Renal pelvis (tissue), 4 donors: Measurements from ENCODE around the gene IL18R1. TPM values are rescaled to one million over a fixed set of nuclear protein-coding genes. Genes with fewer than 3 reads are reported as not detected.

ENCODE experiments used
- DNase-seq: peaks from one replicate; pipeline ENCODE4 v3.0.0-alpha.2; 2013
- polyA plus RNA-seq, 3 donors: library from polyadenylated mRNA; unstranded; fragments of 120-200 nt; gene quantifications; one replicate each; pipeline ENCODE4 v1.2.1, GENCODE V29; 2013; ENCODE audit not compliant: insufficient read length in 3 of 3

IL18R1 gene
- polyA plus RNA-seq, 3 donors = 2.0 to 3.7 (median 2.4) TPM

- DNase-seq = no peak
Observed at GRCh38 chr2:102387763-102388546, 32.4 kb downstream of the IL18R1 start.

GRCh38 chr2:102391565-102391964 is 36.0 kb downstream of the IL18R1 start:
- no peak for DNase-seq

GRCh38 chr2:102392096-102392495 is 36.5 kb downstream of the IL18R1 start:
- no peak for DNase-seq

DNA sequence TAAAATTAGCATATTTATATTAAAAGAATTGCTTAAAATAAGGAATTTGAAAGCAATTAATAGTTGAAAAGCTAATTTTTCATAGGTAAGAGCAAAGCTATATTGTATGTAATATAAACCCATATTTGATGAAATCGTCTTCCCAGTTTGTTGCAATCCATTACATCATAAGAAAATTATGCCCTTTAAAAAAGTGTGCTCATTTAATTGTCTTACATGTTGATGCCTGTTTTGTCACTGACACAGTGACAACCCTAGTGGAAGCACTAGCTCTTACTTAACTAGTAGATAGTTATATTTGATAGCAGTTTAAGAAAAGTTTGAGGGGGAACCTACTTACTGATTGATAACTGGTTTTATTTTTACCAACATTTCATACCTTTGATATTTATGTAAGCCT is 37.3 kb downstream of the IL18R1 start:
- no peak for DNase-seq

- no peak for DNase-seq
Observed at GRCh38 chr2:102396012-102396411, 40.4 kb downstream of the IL18R1 start.

DNA sequence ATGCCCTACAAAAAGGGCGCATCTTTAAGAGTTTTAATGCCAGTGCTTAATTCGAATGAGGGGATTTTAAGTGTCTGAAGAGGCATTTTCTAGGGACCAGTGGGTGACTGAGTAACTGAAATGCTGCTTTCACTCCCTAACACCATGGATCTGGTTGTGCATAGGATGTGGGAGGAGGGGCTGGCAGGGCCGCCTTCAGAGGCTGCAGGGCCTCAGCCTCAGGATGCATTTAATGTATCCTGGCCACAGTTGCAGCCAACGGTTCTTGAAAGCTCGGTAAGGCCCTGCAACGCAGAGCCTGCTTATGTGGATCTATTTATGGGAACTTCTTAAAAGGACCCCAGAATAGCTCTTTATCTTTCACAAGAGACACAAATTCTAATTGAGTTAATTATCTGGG is 41.6 kb downstream of the IL18R1 start:
- no peak for DNase-seq

DNA sequence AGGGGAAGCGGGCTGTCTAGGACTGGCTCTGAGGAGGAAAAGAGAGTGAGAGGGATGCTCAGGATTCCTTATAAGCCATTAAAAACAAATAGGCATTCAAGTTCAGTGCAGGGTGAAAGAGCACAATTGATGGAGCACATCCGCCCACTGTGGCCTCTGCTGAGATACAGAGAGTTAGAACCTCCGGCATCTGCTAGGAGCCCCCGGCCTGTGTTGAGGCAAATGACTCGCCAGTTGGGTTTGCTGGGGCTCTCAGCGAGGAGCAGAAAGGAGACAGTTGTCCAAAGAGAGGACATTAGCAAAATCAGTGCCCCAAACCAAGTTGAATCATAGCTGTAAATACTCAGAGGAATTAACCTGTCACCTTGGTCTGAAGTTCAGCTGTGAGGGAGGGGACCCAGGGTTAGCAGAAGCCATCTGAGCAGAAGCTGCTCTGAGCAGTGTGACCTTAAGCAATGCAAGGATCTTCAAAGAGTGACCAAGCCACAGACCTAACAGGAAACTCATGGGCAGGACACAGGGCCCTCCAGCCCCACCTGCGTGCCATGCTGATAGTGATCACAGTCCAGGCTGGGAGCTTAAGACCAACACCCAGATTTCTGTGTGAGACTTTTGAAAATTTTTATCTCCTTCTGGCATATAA is 44.0 kb downstream of the IL18R1 start:
- DNase-seq = no peak

GRCh38 chr2:102401456-102401855 is 45.9 kb downstream of the IL18R1 start:
- no peak for DNase-seq

DNA sequence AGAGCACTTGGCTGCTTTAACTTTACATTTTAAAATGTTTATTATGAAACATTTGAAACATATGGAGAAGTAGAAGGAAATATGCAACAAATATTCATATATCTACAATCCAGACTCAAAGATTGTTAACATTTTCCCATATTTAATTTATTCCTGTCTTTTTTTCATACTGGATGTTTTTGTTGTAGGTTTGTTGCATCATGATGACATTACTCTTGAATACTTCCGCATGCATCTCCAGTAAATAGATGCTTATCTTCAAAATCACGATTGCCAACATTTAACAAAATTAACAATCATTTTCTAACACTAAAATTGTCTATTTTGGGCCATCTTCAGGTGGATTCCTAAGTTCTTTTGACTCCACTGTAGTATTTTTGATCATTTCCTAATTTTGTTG is 46.3 kb downstream of the IL18R1 start:
- no peak for DNase-seq

DNA sequence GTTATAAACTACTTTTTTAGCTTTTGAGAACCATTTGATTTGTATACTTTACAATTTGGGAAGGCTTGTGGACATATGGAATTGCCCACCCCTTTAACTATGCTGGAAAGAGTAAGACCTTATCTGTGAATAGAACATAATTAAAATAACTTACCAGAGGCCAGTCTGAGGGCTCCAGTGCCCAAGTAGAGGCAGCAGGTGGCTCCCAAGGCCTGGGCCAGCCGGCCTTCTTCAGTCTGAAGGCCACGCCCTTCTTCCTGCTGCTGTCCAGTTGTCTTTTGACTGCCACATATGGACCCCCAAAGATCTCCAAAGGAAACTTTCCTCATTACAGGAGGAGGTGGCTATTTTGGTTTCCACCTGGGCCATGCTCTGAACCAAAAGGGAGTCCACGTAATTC is 55.4 kb downstream of the IL18R1 start:
- no peak for DNase-seq

- no peak for DNase-seq
Observed at GRCh38 chr2:102412199-102412598, 56.6 kb downstream of the IL18R1 start.

- DNase-seq = no peak
Observed at GRCh38 chr2:102417946-102418345, 62.4 kb downstream of the IL18R1 start.

DNA sequence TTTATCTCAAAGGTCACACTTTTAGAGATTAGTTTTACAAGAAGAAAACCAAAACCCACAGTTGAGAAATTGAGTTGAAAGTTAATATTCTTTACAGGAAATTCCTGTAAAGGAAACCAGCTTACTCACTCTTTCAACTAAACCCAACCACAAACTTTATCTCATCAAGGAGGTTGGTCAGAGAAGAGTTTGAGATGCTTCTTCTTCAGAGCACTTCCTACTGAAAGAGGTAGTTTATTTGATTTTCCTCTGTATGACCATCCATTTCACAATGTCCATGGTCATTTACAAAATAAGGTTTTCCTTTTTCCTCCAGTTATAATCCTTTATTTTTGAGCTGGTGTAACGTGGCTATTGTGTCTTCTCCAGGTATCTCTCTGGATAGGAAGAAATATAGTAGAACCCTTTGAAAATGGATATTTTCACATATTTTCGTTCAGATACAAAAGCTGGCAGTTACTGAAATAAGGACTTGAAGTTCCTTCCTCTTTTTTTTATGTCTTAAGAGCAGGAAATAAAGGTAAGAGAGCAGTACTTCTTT is 62.9 kb downstream of the IL18R1 start:
- DNase-seq = no peak

- DNase-seq = no peak
Observed at GRCh38 chr2:102420290-102420689, 64.7 kb downstream of the IL18R1 start.

- DNase-seq = no peak
Observed at GRCh38 chr2:102421890-102422759, 66.5 kb downstream of the IL18R1 start.

- no peak for DNase-seq
Observed at GRCh38 chr2:102422910-102423309, 67.3 kb downstream of the IL18R1 start, which contains the start of gene IL18RAP. Gene IL18RAP (plus strand): TSS chr2:102423160. CDS start chr2:102423278, 118 bp downstream.

DNA sequence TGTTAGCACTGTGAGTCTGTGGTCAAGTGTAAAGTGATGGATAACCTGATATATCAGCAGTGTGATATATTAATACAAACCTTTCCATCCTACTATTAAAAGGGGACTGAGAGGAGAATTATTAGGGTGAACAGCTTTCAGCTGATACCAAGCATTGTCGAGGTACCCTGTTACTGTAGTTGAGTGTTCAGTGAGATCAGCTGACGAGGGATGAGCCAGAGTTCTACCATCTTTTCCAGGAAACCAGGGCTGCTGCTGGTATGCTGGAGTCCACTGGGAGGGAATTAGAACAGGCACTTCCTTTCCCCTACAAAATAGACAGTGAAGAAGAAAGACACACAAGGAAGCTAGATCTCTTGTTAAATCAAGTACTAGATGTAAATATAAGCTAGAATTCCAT is 67.8 kb downstream of the IL18R1 start:
- DNase-seq = no peak

DNA sequence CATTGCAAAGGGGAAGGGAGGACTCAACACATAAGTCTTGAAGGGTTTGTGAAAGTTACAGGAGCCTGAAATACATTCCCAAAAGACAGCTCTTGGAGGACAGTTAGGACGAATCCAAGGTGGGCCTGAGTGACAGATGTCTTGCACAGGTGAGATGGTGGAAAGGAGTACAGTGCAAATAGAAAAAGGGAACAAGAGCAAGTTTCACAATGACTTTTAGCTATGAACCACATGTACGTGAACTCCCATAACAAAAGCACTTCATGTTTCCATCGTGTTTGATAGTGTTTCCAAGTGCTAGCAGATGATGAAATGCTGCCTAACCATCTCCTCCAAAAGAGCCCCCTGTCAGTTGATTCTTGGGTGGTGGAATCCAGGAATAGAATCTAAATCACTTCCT is 69.2 kb downstream of the IL18R1 start:
- no peak for DNase-seq

GRCh38 chr2:102425441-102426132 is 70.0 kb downstream of the IL18R1 start:
- DNase-seq = no peak

GRCh38 chr2:102427249-102427648 is 71.7 kb downstream of the IL18R1 start:
- no peak for DNase-seq

- DNase-seq = no peak
Observed at GRCh38 chr2:102428573-102428972, 73.0 kb downstream of the IL18R1 start.

DNA sequence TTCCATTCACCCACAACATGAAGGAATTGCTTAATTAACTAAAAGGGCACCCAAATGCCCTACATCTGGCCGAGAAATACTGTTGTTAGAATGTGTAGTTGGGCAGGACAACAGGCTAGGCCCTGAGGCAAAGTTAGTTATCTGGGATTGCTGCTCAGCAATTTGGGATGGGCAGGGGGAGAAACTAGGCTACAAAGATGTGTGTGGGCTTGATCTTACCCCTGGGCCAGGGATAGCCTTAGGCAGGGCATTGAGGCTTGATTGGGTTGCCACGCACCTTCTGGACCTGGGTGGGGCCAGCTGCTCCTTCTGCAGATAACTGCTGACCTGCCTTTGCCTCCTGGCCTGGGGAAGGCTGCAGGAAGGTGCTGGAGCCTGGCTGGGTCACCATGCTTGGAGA is 76.8 kb downstream of the IL18R1 start:
- no peak for DNase-seq
